Activated B cell treated with CpG ODN at 0.5 μM for 24 hours (primary cell): Measurements from ENCODE around the gene HACE1. TPM values are rescaled to one million over a fixed set of nuclear protein-coding genes. Genes with fewer than 3 reads are reported as not detected.

ENCODE experiments used
- ATAC-seq: fragments of 200-7000 bp; cut with Tn5 transposase; one replicate; pipeline ENCODE4 v1.10.0; 2021; ENCODE audit warnings: low read depth, mild to moderate bottlenecking, moderate library complexity
- CTCF ChIA-PET: fragments of 350-600 bp; sonication (Branson Sonifier 250); formaldehyde crosslinking; loops from one replicate; lab custom pipeline; 2021; ENCODE audit warnings: antibody characterized with exemption; lab: Charles Lee
- POLR2A ChIA-PET: fragments of 350-600 bp; sonication (Branson Sonifier 250); formaldehyde crosslinking; loops from one replicate; lab custom pipeline; 2021; ENCODE audit warnings: antibody characterized with exemption; lab: Charles Lee
- DNase-seq: peaks from one replicate; pipeline ENCODE4 v3.0.0; 2022
- H3K27ac Mint-ChIP-seq: one replicate; pipeline ENCODE4 v1.8.0; 2020; ENCODE audit warnings: mixed read lengths
- H3K27me3 Mint-ChIP-seq: one replicate; pipeline ENCODE4 v1.8.0; 2021; ENCODE audit warnings: mixed read lengths
- H3K36me3 Mint-ChIP-seq: one replicate; pipeline ENCODE4 v1.8.0; 2021; ENCODE audit warnings: low read depth, mixed read lengths
- H3K4me1 Mint-ChIP-seq: one replicate; pipeline ENCODE4 v1.8.0; 2021; ENCODE audit warnings: mixed read lengths
- H3K4me3 Mint-ChIP-seq: one replicate; pipeline ENCODE4 v1.8.0; 2020; ENCODE audit warnings: mild to moderate bottlenecking, mixed read lengths
- H3K9me3 Mint-ChIP-seq: one replicate; pipeline ENCODE4 v1.8.0; 2020; ENCODE audit warnings: mixed read lengths
- intact Hi-C: fragments of 100-400 bp; cut with micrococcal nuclease; formaldehyde crosslinking; loops from one replicate; pipeline ENCODE4 v1.15.1; 2024
- total RNA-seq: library from RNA; stranded (reverse); gene quantifications from 2 replicates; pipeline ENCODE4 v1.2.3, GENCODE V29; 2022
- TF ChIP-seq, protein P1 (sequence below): fragments of 200-600 bp; IDR thresholded peaks from one replicate; pipeline ENCODE4 v1.8.0; 2022; ENCODE audit warnings: antibody characterized with exemption, mild to moderate bottlenecking

HACE1 gene
- total RNA-seq, 1 donor from 2014 or later, result 7.1 TPM

- TF ChIP-seq, protein P1, sequence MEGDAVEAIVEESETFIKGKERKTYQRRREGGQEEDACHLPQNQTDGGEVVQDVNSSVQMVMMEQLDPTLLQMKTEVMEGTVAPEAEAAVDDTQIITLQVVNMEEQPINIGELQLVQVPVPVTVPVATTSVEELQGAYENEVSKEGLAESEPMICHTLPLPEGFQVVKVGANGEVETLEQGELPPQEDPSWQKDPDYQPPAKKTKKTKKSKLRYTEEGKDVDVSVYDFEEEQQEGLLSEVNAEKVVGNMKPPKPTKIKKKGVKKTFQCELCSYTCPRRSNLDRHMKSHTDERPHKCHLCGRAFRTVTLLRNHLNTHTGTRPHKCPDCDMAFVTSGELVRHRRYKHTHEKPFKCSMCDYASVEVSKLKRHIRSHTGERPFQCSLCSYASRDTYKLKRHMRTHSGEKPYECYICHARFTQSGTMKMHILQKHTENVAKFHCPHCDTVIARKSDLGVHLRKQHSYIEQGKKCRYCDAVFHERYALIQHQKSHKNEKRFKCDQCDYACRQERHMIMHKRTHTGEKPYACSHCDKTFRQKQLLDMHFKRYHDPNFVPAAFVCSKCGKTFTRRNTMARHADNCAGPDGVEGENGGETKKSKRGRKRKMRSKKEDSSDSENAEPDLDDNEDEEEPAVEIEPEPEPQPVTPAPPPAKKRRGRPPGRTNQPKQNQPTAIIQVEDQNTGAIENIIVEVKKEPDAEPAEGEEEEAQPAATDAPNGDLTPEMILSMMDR, result no peak
- no peak overlapping the region for H3K27ac Mint-ChIP-seq
- DNase-seq, result no peak
- H3K27me3 Mint-ChIP-seq, result no peaks in the 10 kb centered on the region
- ChIA-PET CTCF (no interaction called here), POLR2A (no interaction called here)
- H3K9me3 Mint-ChIP-seq, result no peaks in the 10 kb centered on the region
- no peak for ATAC-seq
- no peaks in the 10 kb centered on the region for H3K36me3 Mint-ChIP-seq
- intact Hi-C loops, result no loop called here
- peaks cover under 1% of the 10 kb centered on the region for H3K4me1 Mint-ChIP-seq
- no peak overlapping the region for H3K4me3 Mint-ChIP-seq
These were observed 160.0 kb downstream of the HACE1 start for GRCh38 chr6:104699593-104700329.

- no peak overlapping the region for H3K27ac Mint-ChIP-seq
- H3K27me3 Mint-ChIP-seq, result no peaks in the 10 kb centered on the region
- no peak overlapping the region for H3K4me3 Mint-ChIP-seq
- TF ChIP-seq, protein P1, result no peak
- ATAC-seq (no peak), DNase-seq (no peak)
- H3K36me3 Mint-ChIP-seq, result no peaks in the 10 kb centered on the region
- no peaks in the 10 kb centered on the region for H3K4me1 Mint-ChIP-seq
- no peaks in the 10 kb centered on the region for H3K9me3 Mint-ChIP-seq
- CTCF ChIA-PET, result no interaction called here
- POLR2A ChIA-PET, result no interaction called here
- intact Hi-C loops, result no loop called here
These were observed 160.7 kb downstream of the HACE1 start for GRCh38 chr6:104698979-104699378.

GRCh38 chr6:104692008-104692407 lies 167.7 kb downstream of the HACE1 start:
- no peaks in the 10 kb centered on the region for H3K36me3 Mint-ChIP-seq
- H3K27me3 Mint-ChIP-seq, result no peaks in the 10 kb centered on the region
- H3K9me3 Mint-ChIP-seq, result no peaks in the 10 kb centered on the region
- no peaks in the 10 kb centered on the region for H3K4me1 Mint-ChIP-seq
- CTCF ChIA-PET, result no interaction called here
- intact Hi-C loops, result no loop called here
- ATAC-seq, result no peak
- TF ChIP-seq, protein P1, result no peak
- no peak for DNase-seq
- H3K27ac Mint-ChIP-seq, result no peak overlapping the region
- POLR2A ChIA-PET, result no interaction called here
- H3K4me3 Mint-ChIP-seq, result no peak overlapping the region

- Mint-ChIP-seq H3K9me3 (no peaks in the 10 kb centered on the region), H3K36me3 (no peaks in the 10 kb centered on the region), H3K4me3 (no peak overlapping the region), H3K4me1 (no peaks in the 10 kb centered on the region), H3K27ac (no peak overlapping the region), H3K27me3 (no peaks in the 10 kb centered on the region)
- intact Hi-C loops, result loop anchor here (10.0 kb wide), 1 partner anchor 735 kb away; no protein-coding TSS in a partner anchor
- ATAC-seq, result no peak
- no peak for DNase-seq
- TF ChIP-seq, protein P1, result no peak
- POLR2A ChIA-PET, result no interaction called here
- CTCF ChIA-PET, result no interaction called here
These were observed 170.0 kb downstream of the HACE1 start for GRCh38 chr6:104689551-104690205.

DNA sequence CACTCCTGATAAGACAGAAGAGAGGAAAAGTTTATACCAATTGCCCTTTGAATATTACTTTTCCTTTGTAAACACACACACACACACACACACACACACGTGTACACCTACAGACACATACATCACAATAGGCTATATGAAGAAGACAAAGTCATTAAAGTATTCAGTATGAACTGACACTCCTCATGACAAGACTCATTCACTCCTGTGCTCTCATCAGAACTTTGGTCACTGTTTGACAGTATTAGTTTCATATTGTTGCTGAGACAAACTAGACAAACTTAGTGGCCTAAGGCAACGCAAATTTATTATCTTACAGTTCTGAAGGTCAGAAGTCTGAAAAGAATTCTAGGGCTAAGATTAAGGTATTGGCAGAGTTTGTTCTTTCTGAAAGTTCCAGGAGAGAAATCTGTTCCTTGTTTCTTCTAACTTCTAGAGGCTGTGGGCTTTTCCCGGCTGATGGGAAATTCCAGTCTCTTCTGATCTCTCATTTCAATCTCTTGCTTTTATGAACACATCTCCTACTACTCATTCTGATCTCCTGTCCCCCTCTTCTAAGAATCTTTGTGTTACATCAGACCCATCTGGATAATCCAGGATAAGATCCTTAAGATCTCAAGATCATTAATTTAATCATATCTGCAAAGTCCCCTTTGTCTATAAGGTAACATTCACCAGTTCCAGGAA lies 171.3 kb downstream of the HACE1 start:
- H3K27ac Mint-ChIP-seq, result no peak overlapping the region
- TF ChIP-seq, protein P1, result no peak
- ChIA-PET POLR2A (no interaction called here), CTCF (no interaction called here)
- H3K36me3 Mint-ChIP-seq, result no peaks in the 10 kb centered on the region
- H3K4me1 Mint-ChIP-seq, result no peaks in the 10 kb centered on the region
- no peak for DNase-seq
- H3K4me3 Mint-ChIP-seq, result no peak overlapping the region
- intact Hi-C loops, result loop anchor here (10.0 kb wide), 1 partner anchor 736 kb away; no protein-coding TSS in a partner anchor
- ATAC-seq, result no peak
- H3K9me3 Mint-ChIP-seq, result no peaks in the 10 kb centered on the region
- H3K27me3 Mint-ChIP-seq, result peaks cover 1% of the 10 kb centered on the region
